K562 (cell line): ENCODE results near the gene SHFL. TPM values are rescaled to one million over a fixed set of nuclear protein-coding genes. Genes with fewer than 3 reads are reported as not detected.

Experiments
- ARHGAP35 ChIP-seq: fragments of 450-650 bp; IDR thresholded peaks from 2 replicates; pipeline ENCODE4 v1.6.1; 2018; ENCODE audit not compliant: partially characterized antibody
- BRD4 ChIP-seq: fragments of 200-600 bp; sonication (generic); IDR thresholded peaks from 2 replicates; pipeline ENCODE4 v1.6.1; 2017; ENCODE audit warnings: inconsistent platforms
- ETV1 ChIP-seq: fragments of 450-650 bp; conservative IDR thresholded peaks from 2 replicates; pipeline ENCODE4 v1.6.1; 2016; ENCODE audit warnings: missing genetic modification characterization, control low read depth, low read depth, missing compliant biosample characterization
- ETV5 ChIP-seq: sonication (generic); formaldehyde crosslinking; IDR thresholded peaks from 2 replicates; pipeline ENCODE4 v1.4.0; 2020; ENCODE audit warnings: low read depth, mild to moderate bottlenecking, missing genetic modification reagents
- FOSL1 ChIP-seq: fragments of 200-800 bp; sonication (Bioruptor generic); conservative IDR thresholded peaks from 2 replicates; pipeline ENCODE4 v1.6.1; 2016; ENCODE audit warnings: missing genetic modification characterization, missing compliant biosample characterization
- FUS ChIP-seq: fragments of 200-400 bp; formaldehyde crosslinking; optimal IDR thresholded peaks from 2 replicates; pipeline ENCODE3; 2017; ENCODE audit warnings: low read depth, low read length
- HDAC2 ChIP-seq: fragments of 450-650 bp; IDR thresholded peaks from 2 replicates; pipeline ENCODE4 v1.6.1; 2016; ENCODE audit warnings: mild to moderate bottlenecking
- HIVEP1 ChIP-seq: fragments of 250-450 bp; sonication (Bioruptor Pico); IDR thresholded peaks from 2 replicates; pipeline ENCODE4 v1.4.0; 2020; ENCODE audit warnings: mild to moderate bottlenecking
- MAFF ChIP-seq: IDR thresholded peaks from 2 replicates; pipeline ENCODE4 v1.6.1; 2012; ENCODE audit warnings: low read length, improper control_type of control experiment
- MTA3 ChIP-seq: fragments of 450-650 bp; formaldehyde crosslinking; IDR thresholded peaks from 2 replicates; pipeline ENCODE4 v1.6.1; 2017; ENCODE audit warnings: mild to moderate bottlenecking, borderline replicate concordance
- NCOA6 ChIP-seq: fragments of 450-650 bp; IDR thresholded peaks from 2 replicates; pipeline ENCODE4 v1.6.1; 2017; ENCODE audit warnings: mild to moderate bottlenecking
- NONO ChIP-seq, 2 experiments: fragments of 200-400 bp in 1 of 2; fragments of 450-650 bp in 1 of 2; formaldehyde crosslinking in 1 of 2; IDR thresholded peaks; 2 replicates each; pipeline ENCODE4 v1.6.1; 2017; ENCODE audit warnings: low read depth in 2 of 2, mild to moderate bottlenecking in 2 of 2, moderate library complexity in 2 of 2, low read length in 1 of 2
- RBFOX2 ChIP-seq: fragments of 200-400 bp; formaldehyde crosslinking; IDR thresholded peaks from 2 replicates; pipeline ENCODE4 v1.6.1; 2017; ENCODE audit warnings: low read depth, mild to moderate bottlenecking, low read length, moderate library complexity
- RNF219 ChIP-seq: fragments of 250-450 bp; sonication (Bioruptor Pico); IDR thresholded peaks from 2 replicates; pipeline ENCODE4 v1.5.0; 2022; ENCODE audit warnings: mild to moderate bottlenecking
- SMAD4 ChIP-seq: fragments of 250-450 bp; sonication (Bioruptor Pico); conservative IDR thresholded peaks from 2 replicates; pipeline ENCODE4 v1.8.0; 2021; ENCODE audit warnings: inconsistent platforms, mild to moderate bottlenecking, moderate library complexity
- ZBTB11 ChIP-seq, 3 experiments: fragments of 200-800 bp in 1 of 3; fragments of 250-450 bp in 1 of 3; fragments of 450-650 bp in 1 of 3; sonication (Bioruptor Pico) in 1 of 3; sonication (Bioruptor generic) in 1 of 3; formaldehyde crosslinking in 1 of 3; IDR thresholded peaks; 2 replicates each; pipeline versions ENCODE4 v1.6.1 to v1.8.0; 2016 to 2022; ENCODE audit warnings: mild to moderate bottlenecking in 2 of 3, missing genetic modification characterization in 2 of 3, missing compliant biosample characterization in 1 of 3, moderate library complexity in 1 of 3
- ZBTB7A ChIP-seq: IDR thresholded peaks from 2 replicates; pipeline ENCODE4 v1.6.1; 2011; ENCODE audit warnings: low read depth, mild to moderate bottlenecking, low read length, moderate library complexity, borderline replicate concordance; ENCODE audit not compliant: control insufficient read depth
- ZFP91 ChIP-seq: sonication (generic); formaldehyde crosslinking; IDR thresholded peaks from 2 replicates; pipeline ENCODE4 v1.8.0; 2022; ENCODE audit warnings: mild to moderate bottlenecking, missing genetic modification reagents
- ZNF766 ChIP-seq: fragments of 200-800 bp; sonication (Bioruptor generic); conservative IDR thresholded peaks from 2 replicates; pipeline ENCODE4 v1.6.1; 2016; ENCODE audit warnings: missing genetic modification characterization, missing compliant biosample characterization
- ZNF778 ChIP-seq: fragments of 450-650 bp; formaldehyde crosslinking; IDR thresholded peaks from 2 replicates; pipeline ENCODE4 v1.4.0; 2020; ENCODE audit warnings: mild to moderate bottlenecking, moderate library complexity
- ZZZ3 ChIP-seq: fragments of 450-650 bp; IDR thresholded peaks from 2 replicates; pipeline ENCODE4 v1.6.1; 2016; ENCODE audit warnings: antibody characterized with exemption, mild to moderate bottlenecking, moderate library complexity
- polyA plus RNA-seq, 8 experiments: library from polyadenylated mRNA; depleted of rRNA in 4 of 8; stranded (reverse) in 5 of 8; unstranded in 3 of 8; fragments of >200 nt; fragmentation: Nextera tagmentation in 2 of 8; fragmentation: Illumina TruSeq in 1 of 8; extraction: Ambion mirVana in 2 of 8; extraction: Trizol in 1 of 8; gene quantifications; 2 replicates each; pipeline versions ENCODE4 v1.2.1 to v1.2.3, GENCODE V29; 2011 to 2014; ENCODE audit warnings: inconsistent platforms in 1 of 8, missing spikeins in 1 of 8
- total RNA-seq, 7 experiments: library from RNA; depleted of rRNA in 6 of 7; stranded (reverse); fragments of >200 nt in 6 of 7; fragmentation: Illumina TruSeq in 2 of 7; extraction: Trizol in 2 of 7; gene quantifications; 2 replicates each; pipeline versions ENCODE4 v1.2.1 to v1.2.3, GENCODE V29; 2011 to 2021; ENCODE audit warnings: low replicate concordance in 1 of 7

The SHFL gene
- total and polyA plus RNA-seq, 9 of the 15 experiments (the other 6 are each of a cell fraction or from before 2014, with no cell fraction given), result 1.5 to 25.7 (median 13.0) TPM

GRCh38 chr19:10106100-10106936 lies 20.2 kb downstream of the SHFL start, which contains the start of gene PPAN (continued):
- TF ChIP-seq NONO (IDR thresholded peaks at IDR 0.05; ENCODE audit: low read depth in 2 of 2, low read length in 1 of 2) (no peak), ZBTB7A (no peak), ZZZ3 (no peak), HIVEP1 (CRISPR knock-in tag) (no peak), RBFOX2 (peak; percentile 95), SMAD4 (no peak), ZNF766 (CRISPR knock-in tag) (no peak), FOSL1 (no peak), ARHGAP35 (no peak), MTA3 (no peak; the same call in 1 of the 2 replicates), FUS (no peak), ETV1 (peak; percentile 67), BRD4 (no peak), ZBTB11 (CRISPR knock-in tag; IDR thresholded peaks at IDR 0.05) (peak in 1 of 3 experiments; percentile 84; a peak in 2 of 6 replicates), RNF219 (CRISPR knock-in tag) (no peak), ETV5 (CRISPR knock-in tag) (0 out of 2 replicates have a peak, but pooled peaks have one; percentile 25), ZNF778 (CRISPR knock-in tag) (no peak), MAFF (no peak), NCOA6 (no peak), HDAC2 (peak; percentile 76), ZFP91 (CRISPR knock-in tag) (no peak)
